HL-60 (cell line): ENCODE results near the gene WDFY2.

Source experiments
- DNase-seq, 2 experiments: peaks; one replicate each; pipeline ENCODE4 v3.0.0-alpha.2; 2010 to 2020; ENCODE audit warnings: low read depth in 1 of 2, low spot score in 1 of 2
- H3K27ac ChIP-seq: fragments of 250-450 bp; sonication (Bioruptor Pico); replicated peaks from 2 replicates; pipeline ENCODE4 v1.5.1; 2020; ENCODE audit warnings: mild to moderate bottlenecking, moderate library complexity
- H3K27me3 ChIP-seq: fragments of 250-450 bp; sonication (Bioruptor Pico); 2 replicates; pipeline ENCODE4 v1.5.1; 2021; ENCODE audit warnings: mild to moderate bottlenecking, moderate library complexity; ENCODE audit not compliant: insufficient read depth, poor library complexity, severe bottlenecking
- H3K4me3 ChIP-seq: replicated peaks from 2 replicates; pipeline ENCODE4 v1.5.1; 2011; ENCODE audit warnings: mild to moderate bottlenecking, control low read depth, low read length; ENCODE audit not compliant: insufficient read depth
- GABPA ChIP-seq: IDR thresholded peaks from 2 replicates; pipeline ENCODE4 v1.6.1; 2012; ENCODE audit warnings: low read depth
- POLR2AphosphoS5 ChIP-seq: IDR thresholded peaks from 2 replicates; pipeline ENCODE4 v1.6.1; 2012; ENCODE audit warnings: low read depth
- SPI1 ChIP-seq: IDR thresholded peaks from 2 replicates; pipeline ENCODE4 v1.6.1; 2012; ENCODE audit warnings: low read depth, mild to moderate bottlenecking, borderline replicate concordance
- TF ChIP-seq, protein P1 (sequence below): IDR thresholded peaks from 2 replicates; pipeline ENCODE4 v1.6.1; 2012; ENCODE audit warnings: low read depth; ENCODE audit not compliant: insufficient replicate concordance
- TF ChIP-seq, protein P2 (sequence below): IDR thresholded peaks from one replicate; pipeline ENCODE4 v1.5.1; 2011; ENCODE audit warnings: low read length, control low read depth, inconsistent platforms; ENCODE audit not compliant: insufficient read depth

The WDFY2 gene

DNA sequence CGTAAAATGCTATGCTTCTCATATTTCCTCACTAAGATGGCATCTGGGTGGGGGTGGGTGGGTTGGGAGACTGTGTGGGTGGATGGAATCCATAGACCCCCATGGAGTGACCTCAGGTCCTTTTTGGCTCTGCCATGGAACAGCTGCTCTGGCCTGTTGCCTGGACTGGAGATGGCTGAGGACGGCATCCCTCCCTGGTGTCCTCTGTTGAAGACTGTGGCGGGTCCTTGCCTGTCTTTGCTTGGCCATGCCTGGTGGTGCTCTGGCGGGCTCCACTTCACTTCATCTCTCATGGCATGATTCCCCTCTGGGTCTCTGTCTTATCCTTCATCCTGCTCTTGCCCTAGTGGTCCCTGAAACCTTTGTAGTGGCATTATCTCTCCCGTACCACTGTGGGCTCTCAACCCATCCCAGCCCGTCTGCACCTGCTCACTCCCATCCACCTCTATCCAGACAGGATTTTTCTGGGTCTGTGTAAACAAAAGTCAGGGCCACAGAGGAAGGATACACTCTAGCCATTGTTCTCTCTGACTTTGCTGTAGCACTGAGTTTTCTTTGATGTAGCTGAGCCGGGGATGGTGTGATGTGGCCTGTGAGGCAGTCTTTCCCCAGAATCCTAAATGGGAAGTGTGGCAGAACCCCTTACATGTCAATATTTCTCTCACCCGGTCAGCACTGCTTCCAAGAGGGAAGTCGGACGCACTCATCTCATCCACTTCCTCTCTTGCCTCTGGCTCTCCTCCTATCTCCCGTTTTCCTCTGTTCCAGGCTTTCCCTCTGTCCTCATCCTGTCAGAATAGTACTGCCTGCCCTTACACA is 36.1 kb downstream of the WDFY2 start:
- TF ChIP-seq, protein P1, sequence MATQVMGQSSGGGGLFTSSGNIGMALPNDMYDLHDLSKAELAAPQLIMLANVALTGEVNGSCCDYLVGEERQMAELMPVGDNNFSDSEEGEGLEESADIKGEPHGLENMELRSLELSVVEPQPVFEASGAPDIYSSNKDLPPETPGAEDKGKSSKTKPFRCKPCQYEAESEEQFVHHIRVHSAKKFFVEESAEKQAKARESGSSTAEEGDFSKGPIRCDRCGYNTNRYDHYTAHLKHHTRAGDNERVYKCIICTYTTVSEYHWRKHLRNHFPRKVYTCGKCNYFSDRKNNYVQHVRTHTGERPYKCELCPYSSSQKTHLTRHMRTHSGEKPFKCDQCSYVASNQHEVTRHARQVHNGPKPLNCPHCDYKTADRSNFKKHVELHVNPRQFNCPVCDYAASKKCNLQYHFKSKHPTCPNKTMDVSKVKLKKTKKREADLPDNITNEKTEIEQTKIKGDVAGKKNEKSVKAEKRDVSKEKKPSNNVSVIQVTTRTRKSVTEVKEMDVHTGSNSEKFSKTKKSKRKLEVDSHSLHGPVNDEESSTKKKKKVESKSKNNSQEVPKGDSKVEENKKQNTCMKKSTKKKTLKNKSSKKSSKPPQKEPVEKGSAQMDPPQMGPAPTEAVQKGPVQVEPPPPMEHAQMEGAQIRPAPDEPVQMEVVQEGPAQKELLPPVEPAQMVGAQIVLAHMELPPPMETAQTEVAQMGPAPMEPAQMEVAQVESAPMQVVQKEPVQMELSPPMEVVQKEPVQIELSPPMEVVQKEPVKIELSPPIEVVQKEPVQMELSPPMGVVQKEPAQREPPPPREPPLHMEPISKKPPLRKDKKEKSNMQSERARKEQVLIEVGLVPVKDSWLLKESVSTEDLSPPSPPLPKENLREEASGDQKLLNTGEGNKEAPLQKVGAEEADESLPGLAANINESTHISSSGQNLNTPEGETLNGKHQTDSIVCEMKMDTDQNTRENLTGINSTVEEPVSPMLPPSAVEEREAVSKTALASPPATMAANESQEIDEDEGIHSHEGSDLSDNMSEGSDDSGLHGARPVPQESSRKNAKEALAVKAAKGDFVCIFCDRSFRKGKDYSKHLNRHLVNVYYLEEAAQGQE = no peak
- TF ChIP-seq SPI1 = peak; percentile 59; the same call in 1 of the 2 replicates
- TF ChIP-seq, protein P2, sequence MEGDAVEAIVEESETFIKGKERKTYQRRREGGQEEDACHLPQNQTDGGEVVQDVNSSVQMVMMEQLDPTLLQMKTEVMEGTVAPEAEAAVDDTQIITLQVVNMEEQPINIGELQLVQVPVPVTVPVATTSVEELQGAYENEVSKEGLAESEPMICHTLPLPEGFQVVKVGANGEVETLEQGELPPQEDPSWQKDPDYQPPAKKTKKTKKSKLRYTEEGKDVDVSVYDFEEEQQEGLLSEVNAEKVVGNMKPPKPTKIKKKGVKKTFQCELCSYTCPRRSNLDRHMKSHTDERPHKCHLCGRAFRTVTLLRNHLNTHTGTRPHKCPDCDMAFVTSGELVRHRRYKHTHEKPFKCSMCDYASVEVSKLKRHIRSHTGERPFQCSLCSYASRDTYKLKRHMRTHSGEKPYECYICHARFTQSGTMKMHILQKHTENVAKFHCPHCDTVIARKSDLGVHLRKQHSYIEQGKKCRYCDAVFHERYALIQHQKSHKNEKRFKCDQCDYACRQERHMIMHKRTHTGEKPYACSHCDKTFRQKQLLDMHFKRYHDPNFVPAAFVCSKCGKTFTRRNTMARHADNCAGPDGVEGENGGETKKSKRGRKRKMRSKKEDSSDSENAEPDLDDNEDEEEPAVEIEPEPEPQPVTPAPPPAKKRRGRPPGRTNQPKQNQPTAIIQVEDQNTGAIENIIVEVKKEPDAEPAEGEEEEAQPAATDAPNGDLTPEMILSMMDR = no peak
- Histone ChIP-seq H3K27me3 (no peaks in the 10 kb centered on the region), H3K4me3 (no peak overlapping the region), H3K27ac (no peak overlapping the region)
- no peak for DNase-seq

DNA sequence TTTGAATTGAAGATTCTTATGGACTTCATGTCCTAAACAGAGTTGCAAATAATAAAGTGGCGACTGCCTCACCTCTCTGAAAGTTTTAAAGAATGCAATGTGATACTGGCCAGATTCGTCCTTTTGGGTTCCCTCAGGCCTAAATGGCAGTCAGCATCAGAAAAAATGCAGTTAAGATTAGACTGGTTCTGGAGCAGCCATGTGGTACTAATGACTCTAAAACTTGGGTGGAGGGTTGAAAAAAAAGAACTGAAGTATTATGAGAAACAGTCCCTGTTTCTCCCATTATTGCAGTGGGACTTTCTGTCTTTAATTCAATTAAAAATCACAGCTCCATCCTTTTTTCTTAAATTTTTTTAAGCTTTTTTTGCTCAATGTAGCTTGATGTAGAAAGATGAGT is 37.3 kb downstream of the WDFY2 start:
- TF ChIP-seq, protein P2 = no peak
- TF ChIP-seq SPI1 (no peak), POLR2AphosphoS5 (no peak), GABPA (no peak)
- TF ChIP-seq, protein P1 = no peak
- Histone ChIP-seq H3K27ac (no peak overlapping the region), H3K4me3 (no peak overlapping the region), H3K27me3 (no peaks in the 10 kb centered on the region)
- DNase-seq = no peak

DNA sequence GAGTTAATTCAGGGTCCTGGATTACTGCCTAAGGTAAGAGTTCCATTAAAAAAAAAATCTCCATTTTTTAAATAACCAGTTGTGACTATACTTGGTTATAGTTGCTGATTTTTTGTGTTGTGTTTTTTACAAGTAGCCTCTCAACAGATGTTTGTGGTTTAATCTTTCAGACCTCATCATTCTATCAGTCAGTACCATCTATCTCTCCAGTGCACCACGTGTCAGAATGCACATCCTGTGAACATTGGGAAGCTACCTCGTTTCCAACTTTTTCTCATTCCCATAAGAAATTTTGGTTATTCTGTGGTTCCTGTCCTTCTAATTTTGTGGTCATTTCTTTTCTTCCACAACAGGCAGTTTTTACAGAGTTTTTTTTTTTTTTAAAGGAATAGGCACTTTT is 39.2 kb downstream of the WDFY2 start:
- Histone ChIP-seq H3K4me3 (no peak overlapping the region), H3K27me3 (no peaks in the 10 kb centered on the region), H3K27ac (no peak overlapping the region)
- TF ChIP-seq, protein P2 = no peak
- no peak for TF ChIP-seq POLR2AphosphoS5
- DNase-seq = no peak

DNA sequence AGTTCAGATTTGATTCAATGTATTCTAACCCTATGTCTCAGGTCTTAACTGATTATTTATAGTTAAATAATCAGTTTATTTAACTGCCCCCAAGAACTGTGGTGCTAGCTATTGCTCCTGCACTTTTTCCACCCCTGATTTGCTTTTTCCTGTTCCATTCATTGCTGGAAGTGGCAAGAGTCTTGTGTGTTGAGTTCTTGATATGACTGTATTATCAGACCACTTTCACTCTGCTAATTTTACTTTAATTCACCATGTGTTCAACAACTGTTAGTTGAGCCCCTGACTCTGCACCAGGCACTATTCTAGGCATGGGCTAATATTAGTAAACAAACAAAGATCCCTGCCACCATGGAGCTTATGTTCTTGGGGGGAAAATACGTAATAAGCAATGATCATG is 39.9 kb downstream of the WDFY2 start:
- TF ChIP-seq, protein P2 = no peak
- TF ChIP-seq SPI1 (no peak), GABPA (no peak), POLR2AphosphoS5 (no peak)
- TF ChIP-seq, protein P1 = no peak
- no peaks in the 10 kb centered on the region for H3K27me3 ChIP-seq
- no peak for DNase-seq
- no peak overlapping the region for H3K4me3 ChIP-seq
- H3K27ac ChIP-seq = no peak overlapping the region
